Mesendoderm (in vitro differentiated cells): Measurements from ENCODE around the gene PATL1. TPM values are rescaled to one million over a fixed set of nuclear protein-coding genes. Genes with fewer than 3 reads are reported as not detected.

ENCODE experiments used
- DNase-seq: peaks from one replicate; pipeline ENCODE4 v3.0.0; 2013
- H2AK5ac ChIP-seq: 2 replicates; pipeline ENCODE4 v1.6.1; 2013; ENCODE audit warnings: low read length, inconsistent platforms
- H2BK120ac ChIP-seq: 2 replicates; pipeline ENCODE4 v1.6.1; 2013; ENCODE audit warnings: low read depth, mild to moderate bottlenecking, low read length, moderate library complexity, mixed read lengths
- H2BK15ac ChIP-seq: replicated peaks from 2 replicates; pipeline ENCODE4 v1.6.1; 2013; ENCODE audit warnings: low read depth, mild to moderate bottlenecking, moderate library complexity
- H2BK5ac ChIP-seq: 2 replicates; pipeline ENCODE4 v1.6.1; 2013; ENCODE audit warnings: low read length, inconsistent platforms
- H3K18ac ChIP-seq: 2 replicates; pipeline ENCODE4 v1.6.1; 2013; ENCODE audit warnings: mild to moderate bottlenecking, low read length, mixed read lengths
- H3K23ac ChIP-seq: one replicate; pipeline ENCODE4 v1.6.1; 2013; ENCODE audit warnings: low read length
- H3K27ac ChIP-seq: 2 replicates; pipeline ENCODE4 v1.5.1; 2013; ENCODE audit warnings: low read depth, mild to moderate bottlenecking, inconsistent platforms, low read length, moderate library complexity
- H3K27me3 ChIP-seq: 2 replicates; pipeline ENCODE4 v1.6.1; 2013; ENCODE audit warnings: low read length, control low read depth, mild to moderate bottlenecking, inconsistent platforms; ENCODE audit not compliant: insufficient read depth, poor library complexity
- H3K36me3 ChIP-seq: 2 replicates; pipeline ENCODE4 v1.6.1; 2013; ENCODE audit warnings: low read length, inconsistent platforms; ENCODE audit not compliant: control insufficient read depth, insufficient read depth
- H3K4ac ChIP-seq: one replicate; pipeline ENCODE4 v1.6.1; 2013; ENCODE audit warnings: low read depth, mild to moderate bottlenecking, low read length, moderate library complexity
- H3K4me1 ChIP-seq: 2 replicates; pipeline ENCODE4 v1.6.1; 2013; ENCODE audit warnings: low read depth, low read length, inconsistent platforms; ENCODE audit not compliant: control insufficient read depth
- H3K4me2 ChIP-seq: 2 replicates; pipeline ENCODE4 v1.6.1; 2013; ENCODE audit warnings: low read length
- H3K4me3 ChIP-seq: 2 replicates; pipeline ENCODE4 v1.5.1; 2013; ENCODE audit warnings: mild to moderate bottlenecking, low read length
- H3K56ac ChIP-seq: one replicate; pipeline ENCODE4 v1.6.1; 2013; ENCODE audit warnings: low read length
- H3K79me1 ChIP-seq: 2 replicates; pipeline ENCODE4 v1.6.1; 2013; ENCODE audit warnings: low read length, inconsistent platforms
- H3K79me2 ChIP-seq: 2 replicates; pipeline ENCODE4 v1.6.1; 2013; ENCODE audit warnings: mild to moderate bottlenecking, low read length; ENCODE audit not compliant: control insufficient read depth, insufficient read depth
- H3K9ac ChIP-seq: 2 replicates; pipeline ENCODE4 v1.6.1; 2013; ENCODE audit warnings: low read length, inconsistent platforms
- H4K5ac ChIP-seq: one replicate; pipeline ENCODE4 v1.6.1; 2013; ENCODE audit warnings: low read length
- H4K8ac ChIP-seq: one replicate; pipeline ENCODE4 v1.6.1; 2013; ENCODE audit warnings: low read depth, mild to moderate bottlenecking, control low read depth, low read length, moderate library complexity
- WGBS: extraction: QIAGEN DNeasy Blood & Tissue Kit; methylation state at CpG from one replicate; pipeline ENCODE4 v1.1.7; 2013; ENCODE audit warnings: low lambda C conversion rate, missing lambda C conversion rate; ENCODE audit not compliant: insufficient coverage; ENCODE audit errors: extremely low coverage; 5-methylcytosine and 5-hydroxymethylcytosine counted together
- polyA plus RNA-seq, 2 experiments: library from polyadenylated mRNA; stranded (reverse); fragments of 200-250 nt; gene quantifications; one replicate each; pipeline ENCODE4 v1.2.3, GENCODE V29; 2013

Gene PATL1
- polyA plus RNA-seq (2013, experiment 1 of 2): 33.0 TPM
- 32.9 TPM for polyA plus RNA-seq (2013, experiment 2 of 2)

DNA sequence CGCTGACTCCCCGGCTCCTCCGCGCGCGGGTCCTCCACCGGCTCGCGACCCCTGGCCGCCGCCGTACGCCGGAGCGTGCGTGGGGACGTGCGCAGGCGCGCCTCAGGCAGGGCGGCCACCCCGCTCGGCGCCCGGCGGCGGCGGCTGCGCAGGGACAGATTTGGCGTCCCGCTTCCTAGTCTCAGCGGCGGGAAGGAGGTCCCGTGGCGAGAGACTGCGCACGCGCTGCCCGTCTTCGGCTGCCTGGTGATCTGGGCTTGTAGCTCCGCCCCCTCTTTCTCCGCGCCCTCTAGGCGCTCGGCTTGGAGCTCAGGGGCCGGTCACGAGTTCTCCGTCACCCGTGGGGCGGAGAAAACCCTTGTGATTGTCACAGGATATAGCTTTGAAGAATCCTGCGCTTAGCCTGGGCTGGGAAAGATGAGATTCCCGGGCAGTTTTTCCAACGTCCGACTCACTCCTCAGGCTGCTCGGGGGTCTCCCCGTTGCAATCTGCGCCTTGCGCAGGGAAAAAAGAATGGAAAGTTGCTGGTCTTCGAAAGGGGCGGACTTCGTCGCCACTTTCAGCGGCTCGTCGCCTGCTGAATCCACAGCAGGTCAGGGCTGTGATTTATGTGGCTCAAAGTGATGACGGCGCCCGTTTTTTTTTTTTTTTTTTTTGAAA is at the start of gene PATL1:
PATL1 (minus strand) TSS at position 88 of the 661 bp plus-strand sequence. CDS start 142 bp downstream, outside the sequence.
- Histone ChIP-seq H3K27ac (peak within 1 kb of the TSS; percentile 100), H3K23ac (no peak within 1 kb of the TSS), H3K79me1 (peaks cover 4% of the 10 kb centered on the region), H3K56ac (peak within 1 kb of the TSS; percentile 90), H3K27me3 (no peaks in the 10 kb centered on the region), H3K36me3 (no peaks in the 10 kb centered on the region), H2BK15ac (no peak within 1 kb of the TSS), H2BK5ac (peak within 1 kb of the TSS; percentile 83), H3K18ac (peak within 1 kb of the TSS; percentile 97), H3K4ac (peak within 1 kb of the TSS; percentile 94), H3K4me2 (peak within 1 kb of the TSS; percentile 76), H2AK5ac (no peak within 1 kb of the TSS), H3K79me2 (peaks cover 6% of the 10 kb centered on the region), H2BK120ac (peak within 1 kb of the TSS; percentile 46), H4K8ac (peak within 1 kb of the TSS; percentile 99), H3K4me3 (peak within 1 kb of the TSS; percentile 88), H3K9ac (peak within 1 kb of the TSS; percentile 95), H3K4me1 (peaks cover 2% of the 10 kb centered on the region), H4K5ac (no peak within 1 kb of the TSS)
- peak; percentile 98 for DNase-seq
- no CpG with 5 or more reads among the region's 68 CpGs for WGBS

DNA sequence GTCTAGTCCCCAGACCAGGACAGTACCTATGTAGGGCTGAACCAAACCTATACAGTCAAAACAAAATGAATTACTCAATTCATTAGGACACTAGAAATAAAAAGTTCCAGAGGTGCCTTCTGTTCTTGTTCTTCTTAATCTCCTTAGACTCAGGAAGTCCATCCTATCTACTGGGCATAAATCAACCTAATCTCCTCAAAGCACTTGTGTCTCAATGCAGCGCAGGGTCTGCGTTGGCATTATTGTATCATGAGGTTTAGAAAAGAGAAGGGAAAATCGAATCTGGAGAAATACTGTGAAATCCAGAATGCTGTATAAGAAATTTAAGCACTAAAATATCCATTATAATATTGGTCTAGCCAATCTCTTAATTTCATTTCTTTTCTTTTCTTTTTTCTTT is 47.2 kb upstream of the PATL1 start:
- no peak overlapping the region for H2BK5ac ChIP-seq
- H3K36me3 ChIP-seq: no peaks in the 10 kb centered on the region
- H3K4me3 ChIP-seq: no peak overlapping the region
- no peak overlapping the region for H2AK5ac ChIP-seq
- H2BK120ac ChIP-seq: no peak overlapping the region
- H3K4ac ChIP-seq: no peak overlapping the region
- no peaks in the 10 kb centered on the region for H3K79me1 ChIP-seq
- H3K56ac ChIP-seq: no peak overlapping the region
- no peak overlapping the region for H3K4me2 ChIP-seq
- no peak for DNase-seq
- H2BK15ac ChIP-seq: no peak overlapping the region
- H3K27me3 ChIP-seq: no peaks in the 10 kb centered on the region
- no CpG with 5 or more reads among the region's 3 CpGs for WGBS
- no peak overlapping the region for H3K9ac ChIP-seq
- H4K8ac ChIP-seq: no peak overlapping the region
- no peak overlapping the region for H3K23ac ChIP-seq
- no peak overlapping the region for H3K18ac ChIP-seq
- H3K79me2 ChIP-seq: no peaks in the 10 kb centered on the region
- no peaks in the 10 kb centered on the region for H3K4me1 ChIP-seq
- no peak overlapping the region for H3K27ac ChIP-seq
- no peak overlapping the region for H4K5ac ChIP-seq

- Histone ChIP-seq H3K79me1 (no peaks in the 10 kb centered on the region), H3K4ac (no peak within 1 kb of the TSS), H3K27me3 (no peaks in the 10 kb centered on the region), H2BK120ac (no peak within 1 kb of the TSS), H3K4me1 (no peaks in the 10 kb centered on the region), H3K79me2 (no peaks in the 10 kb centered on the region), H3K56ac (no peak within 1 kb of the TSS), H3K36me3 (no peaks in the 10 kb centered on the region), H3K23ac (no peak within 1 kb of the TSS), H2AK5ac (no peak within 1 kb of the TSS), H4K8ac (no peak within 1 kb of the TSS), H3K4me2 (no peak within 1 kb of the TSS), H3K27ac (no peak within 1 kb of the TSS), H2BK15ac (no peak within 1 kb of the TSS), H4K5ac (no peak within 1 kb of the TSS), H2BK5ac (no peak within 1 kb of the TSS), H3K18ac (no peak within 1 kb of the TSS), H3K9ac (no peak within 1 kb of the TSS), H3K4me3 (no peak within 1 kb of the TSS)
- WGBS: no CpG with 5 or more reads among the region's 2 CpGs
- no peak for DNase-seq
These were observed 44.9 kb upstream of the PATL1 start, which contains the start of gene OR10V1 for GRCh38 chr11:59713745-59714144. OR10V1 (minus strand) TSS chr11:59713845; CDS start chr11:59713845, 0 bp downstream.

DNA sequence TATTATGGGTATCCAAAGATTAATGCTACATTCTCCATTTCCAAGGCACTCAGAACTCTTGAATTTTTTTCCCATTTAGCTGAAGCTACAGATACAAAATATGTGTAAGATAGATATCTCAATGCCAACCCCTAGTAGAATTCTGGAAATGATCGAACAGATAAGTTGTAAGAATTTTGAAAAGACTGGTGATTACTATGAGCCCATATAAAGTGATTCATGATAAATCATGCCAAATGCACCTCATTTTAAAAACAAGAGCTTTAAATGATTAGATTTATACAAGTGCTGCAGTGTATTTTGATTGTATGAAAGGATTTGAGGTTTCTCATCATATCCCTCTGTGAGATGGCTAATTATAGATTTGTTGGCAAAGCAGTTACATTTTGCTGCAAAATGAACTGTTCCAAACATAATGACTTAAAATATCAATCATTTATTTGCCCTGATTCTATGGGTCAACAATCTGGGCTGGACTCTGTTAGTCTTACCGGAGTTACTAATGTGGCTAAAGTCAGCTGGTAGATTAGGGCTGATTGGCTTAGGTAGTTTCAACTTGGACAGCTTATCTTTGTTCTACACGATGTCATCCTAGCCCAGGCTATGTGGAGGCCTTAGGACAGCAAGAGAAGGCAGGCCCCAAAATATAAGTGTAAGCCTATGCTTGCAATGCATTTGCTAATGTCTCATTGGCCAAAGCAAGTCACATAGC is 41.5 kb upstream of the PATL1 start:
- H3K4me3 ChIP-seq: no peak overlapping the region
- no peaks in the 10 kb centered on the region for H3K79me1 ChIP-seq
- H3K4ac ChIP-seq: no peak overlapping the region
- no peak overlapping the region for H3K9ac ChIP-seq
- no peak overlapping the region for H2BK5ac ChIP-seq
- no peak overlapping the region for H4K8ac ChIP-seq
- no peak overlapping the region for H2AK5ac ChIP-seq
- no peaks in the 10 kb centered on the region for H3K36me3 ChIP-seq
- no peak overlapping the region for H2BK120ac ChIP-seq
- H3K79me2 ChIP-seq: no peaks in the 10 kb centered on the region
- no CpG with 5 or more reads among the region's 3 CpGs for WGBS
- no peak overlapping the region for H3K27ac ChIP-seq
- no peak overlapping the region for H3K56ac ChIP-seq
- no peak overlapping the region for H3K23ac ChIP-seq
- H2BK15ac ChIP-seq: no peak overlapping the region
- H4K5ac ChIP-seq: no peak overlapping the region
- no peak overlapping the region for H3K18ac ChIP-seq
- H3K4me1 ChIP-seq: no peaks in the 10 kb centered on the region
- no peaks in the 10 kb centered on the region for H3K27me3 ChIP-seq
- H3K4me2 ChIP-seq: no peak overlapping the region
- no peak for DNase-seq

- Histone ChIP-seq H3K4me2 (no peak overlapping the region), H3K79me2 (no peaks in the 10 kb centered on the region), H3K4ac (no peak overlapping the region), H3K56ac (no peak overlapping the region), H3K23ac (no peak overlapping the region), H3K27me3 (no peaks in the 10 kb centered on the region), H2BK120ac (no peak overlapping the region), H3K18ac (no peak overlapping the region), H3K4me1 (no peaks in the 10 kb centered on the region), H3K4me3 (no peak overlapping the region), H3K9ac (no peak overlapping the region), H3K27ac (no peak overlapping the region), H2BK5ac (no peak overlapping the region), H2AK5ac (no peak overlapping the region), H3K36me3 (no peaks in the 10 kb centered on the region), H4K5ac (no peak overlapping the region), H2BK15ac (no peak overlapping the region), H4K8ac (no peak overlapping the region), H3K79me1 (no peaks in the 10 kb centered on the region)
- peak; percentile 4 for DNase-seq
- no CpG with 5 or more reads among the region's 1 CpG for WGBS
These were observed 39.7 kb upstream of the PATL1 start for GRCh38 chr11:59708537-59708936.
